ENCODE data around the gene CEP89. TPM values are rescaled to one million over a fixed set of nuclear protein-coding genes. Genes with fewer than 3 reads are reported as not detected.
A peak's percentile ranks its signal among the peaks of the same experiment; 100 is the strongest.
"Not testable (repeated sequence)": the region's sequence is repeated elsewhere in the genome, so short reads cannot be mapped to it uniquely, and the experiment has no call there.

CEP89 gene
- total and polyA plus RNA-seq, 7 experiments from 2014 or later: 7.4 to 22.4 (median 12.4) TPM

DNA sequence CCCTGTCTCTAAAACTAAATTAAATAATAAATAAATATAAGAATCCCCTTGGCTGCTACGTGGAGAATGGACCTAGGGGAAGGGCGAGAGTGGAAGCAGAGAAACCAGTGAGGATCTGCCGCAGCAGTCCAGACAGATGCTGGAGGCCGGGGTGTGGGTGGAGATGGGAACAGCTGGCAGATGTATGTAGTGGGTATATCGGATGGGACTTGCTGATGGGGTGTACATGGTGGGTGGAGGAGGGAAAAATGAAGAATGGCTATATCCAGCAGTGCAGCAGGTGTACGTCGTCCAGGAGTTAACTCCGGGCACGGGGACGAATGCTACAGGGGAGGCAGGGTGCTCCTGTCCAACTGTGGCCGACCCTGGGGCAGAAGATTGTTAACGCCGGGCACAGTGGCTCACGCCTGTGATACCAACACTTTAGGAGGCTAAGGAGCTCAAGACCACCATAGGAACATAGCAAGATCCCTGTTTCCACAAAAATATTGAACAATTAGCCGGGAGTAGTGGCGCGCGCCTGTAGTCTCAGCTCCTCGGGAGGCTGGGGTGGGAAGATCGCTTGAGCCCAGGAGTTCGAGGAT is 654 bp downstream of the CEP89 start:
- DNase-seq: no peak
- H3K27ac Mint-ChIP-seq: peak overlapping the region in 7 of 9 donors; percentile 17 to 97 (median 97)
- POLR2A ChIA-PET: interaction anchor here (0.9 to 3.0 kb wide), 5 partner anchors 110 to 390 kb away, joined by 3 to 13 read pairs (median 4); partner anchors contain the start of genes GPATCH1, NUDT19 and PDCD5

GRCh38 chr19:32969549-32969948 is 2.2 kb downstream of the CEP89 start:
- Mint-ChIP-seq H3K27ac (no peak overlapping the region), H3K36me3 (peaks cover 0 to 14% (median under 1%) of the 10 kb centered on the region in 5 donors), H3K4me1 (peaks cover 14 to 21% (median 15%) of the 10 kb centered on the region in 7 donors), H3K4me3 (peak overlapping the region in 2 of 10 donors; percentile 16 to 62), H3K9me3 (peaks cover 0 to 5% (median 0%) of the 10 kb centered on the region in 11 donors), H3K27me3 (no peaks in the 10 kb centered on the region)
- Histone ChIP-seq H3K27me3 (ENCODE audit: control insufficient read depth in 2 of 2, insufficient read depth in 2 of 2, low read length in 2 of 2) (no peaks in the 10 kb centered on the region), H3K4me1 (ENCODE audit: control insufficient read depth in 2 of 2, insufficient read depth in 2 of 2, low read length in 2 of 2) (peaks cover 0 to 5% of the 10 kb centered on the region in 2 donors), H3K36me3 (ENCODE audit: control insufficient read depth in 2 of 3, insufficient read depth in 3 of 3, low read length in 3 of 3) (peaks cover 0 to 3% (median 0%) of the 10 kb centered on the region in 3 experiments), H3K9me3 (ENCODE audit: control insufficient read depth in 2 of 3, low read length in 3 of 3) (no peaks in the 10 kb centered on the region), H3K4me3 (ENCODE audit: low read length) (no peak overlapping the region), H3K27ac (ENCODE audit: low read depth, low read length) (no peak overlapping the region)
- no peak for ATAC-seq
- no peak for DNase-seq
- ChIA-PET POLR2A (no interaction called here), CTCF (interaction anchor here (0.6 kb wide), 1 partner anchor 134 kb away, joined by 4 read pairs; no protein-coding TSS in a partner anchor)
- intact Hi-C loops (cut with micrococcal nuclease): no loop called here

More for the DNA sequence above, 654 bp downstream of the CEP89 start:
- H3K9me3 ChIP-seq (ENCODE audit: control insufficient read depth in 2 of 3, low read length in 3 of 3): no peaks in the 10 kb centered on the region
- intact Hi-C loops (cut with micrococcal nuclease): loop anchor here (1.0 to 10.0 kb wide), 5 partner anchors 176 to 564 kb away; partner anchors contain the start of genes PDCD5 (in 2 of the 2), CEBPG (in 1 of the 2) and DPY19L3 (in 1 of the 2)
- peaks cover 0 to 5% of the 10 kb centered on the region in 2 donors for H3K4me1 ChIP-seq (ENCODE audit: control insufficient read depth in 2 of 2, insufficient read depth in 2 of 2, low read length in 2 of 2)
- peaks cover 0 to 3% (median 0%) of the 10 kb centered on the region in 3 experiments for H3K36me3 ChIP-seq (ENCODE audit: control insufficient read depth in 2 of 3, insufficient read depth in 3 of 3, low read length in 3 of 3)
- Mint-ChIP-seq H3K4me1 (peaks cover 14 to 23% (median 18%) of the 10 kb centered on the region in 7 donors), H3K27me3 (no peaks in the 10 kb centered on the region), H3K9me3 (peaks cover 0 to 5% (median 0%) of the 10 kb centered on the region in 11 donors), H3K36me3 (peaks cover 0 to 13% (median 4%) of the 10 kb centered on the region in 5 donors), H3K4me3 (peak overlapping the region; percentile 96 to 100 (median 99))
- peak overlapping the region; percentile 78 for H3K4me3 ChIP-seq (ENCODE audit: low read length)
- CTCF ChIA-PET: interaction anchor here (0.6 kb wide), 1 partner anchor 16 kb away, joined by 3 read pairs; no protein-coding TSS in a partner anchor
- no peak for ATAC-seq
- H3K27ac ChIP-seq (ENCODE audit: low read depth, low read length): peak overlapping the region; percentile 70
- no peaks in the 10 kb centered on the region for H3K27me3 ChIP-seq (ENCODE audit: control insufficient read depth in 2 of 2, insufficient read depth in 2 of 2, low read length in 2 of 2)

GRCh38 chr19:32966750-32967149 is 5.0 kb downstream of the CEP89 start:
- no peak for DNase-seq
- H3K36me3 ChIP-seq (ENCODE audit: control insufficient read depth in 2 of 3, insufficient read depth in 3 of 3, low read length in 3 of 3): peaks cover 0 to 19% (median 0%) of the 10 kb centered on the region in 3 experiments
- ATAC-seq: no peak
- Mint-ChIP-seq H3K36me3 (peaks cover 5 to 39% (median 11%) of the 10 kb centered on the region in 5 donors), H3K4me3 (no peak overlapping the region), H3K4me1 (peaks cover 8 to 20% (median 11%) of the 10 kb centered on the region in 7 donors), H3K9me3 (peaks cover 0 to 3% (median 0%) of the 10 kb centered on the region in 11 donors), H3K27me3 (no peaks in the 10 kb centered on the region), H3K27ac (no peak overlapping the region)
- no peak overlapping the region for H3K4me3 ChIP-seq (ENCODE audit: low read length)
- H3K4me1 ChIP-seq (ENCODE audit: control insufficient read depth in 2 of 2, insufficient read depth in 2 of 2, low read length in 2 of 2): peaks cover 0 to 5% of the 10 kb centered on the region in 2 donors
- CTCF ChIA-PET: no interaction called here
- intact Hi-C loops (cut with micrococcal nuclease): no loop called here
- H3K27ac ChIP-seq (ENCODE audit: low read depth, low read length): no peak overlapping the region
- no peaks in the 10 kb centered on the region for H3K27me3 ChIP-seq (ENCODE audit: control insufficient read depth in 2 of 2, insufficient read depth in 2 of 2, low read length in 2 of 2)
- no peaks in the 10 kb centered on the region for H3K9me3 ChIP-seq (ENCODE audit: control insufficient read depth in 2 of 3, low read length in 3 of 3)
- POLR2A ChIA-PET: no interaction called here

DNA sequence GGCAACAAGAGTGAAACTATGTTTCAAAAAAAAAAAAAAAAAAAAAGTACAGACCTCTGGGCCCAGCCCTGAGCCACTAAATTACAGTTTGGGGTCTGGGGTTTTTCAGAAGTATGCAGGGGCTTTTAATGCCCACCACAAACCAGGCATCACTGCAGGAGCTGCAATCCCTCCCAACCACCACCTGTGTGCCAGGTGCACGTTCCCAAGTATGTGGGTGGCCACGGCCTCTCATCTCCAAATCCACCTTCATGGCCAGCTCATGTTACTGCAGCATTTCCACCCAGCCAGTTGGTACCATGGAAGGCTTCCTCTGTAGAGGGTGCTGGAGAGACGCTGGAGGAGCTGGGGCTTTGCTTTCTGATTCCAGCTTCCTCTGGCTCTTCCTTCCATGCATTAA is 26.5 kb downstream of the CEP89 start:
- H3K27ac ChIP-seq (ENCODE audit: low read depth, low read length): no peak overlapping the region
- Mint-ChIP-seq H3K4me3 (no peak overlapping the region), H3K27me3 (no peaks in the 10 kb centered on the region), H3K36me3 (peaks cover 10 to 74% (median 50%) of the 10 kb centered on the region in 5 donors), H3K4me1 (peaks cover 0 to 4% (median 0%) of the 10 kb centered on the region in 7 donors), H3K9me3 (peaks cover 0 to 6% (median 0%) of the 10 kb centered on the region in 11 donors), H3K27ac (no peak overlapping the region)
- no peaks in the 10 kb centered on the region for H3K27me3 ChIP-seq (ENCODE audit: control insufficient read depth in 2 of 2, insufficient read depth in 2 of 2, low read length in 2 of 2)
- ATAC-seq: no peak
- H3K36me3 ChIP-seq (ENCODE audit: control insufficient read depth in 2 of 3, insufficient read depth in 3 of 3, low read length in 3 of 3): peaks cover 0 to 53% (median 8%) of the 10 kb centered on the region in 3 experiments
- no peaks in the 10 kb centered on the region for H3K4me1 ChIP-seq (ENCODE audit: control insufficient read depth in 2 of 2, insufficient read depth in 2 of 2, low read length in 2 of 2)
- intact Hi-C loops (cut with micrococcal nuclease): no loop called here
- H3K4me3 ChIP-seq (ENCODE audit: low read length): no peak overlapping the region
- no peak for DNase-seq
- ChIA-PET POLR2A (interaction anchor here (0.7 kb wide), 1 partner anchor 11 kb away, joined by 3 read pairs; no protein-coding TSS in a partner anchor), CTCF (no interaction called here)
- H3K9me3 ChIP-seq (ENCODE audit: control insufficient read depth in 2 of 3, low read length in 3 of 3): no peaks in the 10 kb centered on the region

GRCh38 chr19:32941273-32941672 is 30.5 kb downstream of the CEP89 start:
- not testable (repeated sequence) for H3K27ac Mint-ChIP-seq

GRCh38 chr19:32936065-32936464 is 35.7 kb downstream of the CEP89 start:
- intact Hi-C loops (cut with micrococcal nuclease): no loop called here

More at GRCh38 chr19:32941273-32941672, 30.5 kb downstream of the CEP89 start:
- H3K27me3 ChIP-seq (ENCODE audit: control insufficient read depth in 2 of 2, insufficient read depth in 2 of 2, low read length in 2 of 2); H3K27ac ChIP-seq (ENCODE audit: low read depth, low read length); H3K4me1 ChIP-seq (ENCODE audit: control insufficient read depth in 2 of 2, insufficient read depth in 2 of 2, low read length in 2 of 2); H3K27me3 Mint-ChIP-seq; H3K9me3 Mint-ChIP-seq; H3K9me3 ChIP-seq (ENCODE audit: control insufficient read depth in 2 of 3, low read length in 3 of 3); POLR2A ChIA-PET; intact Hi-C loops (cut with micrococcal nuclease); H3K4me3 Mint-ChIP-seq; H3K4me1 Mint-ChIP-seq; H3K4me3 ChIP-seq (ENCODE audit: low read length); DNase-seq; ATAC-seq: not testable (repeated sequence)
- H3K36me3 Mint-ChIP-seq: peaks cover 5 to 54% (median 44%) of the 10 kb centered on the region in 5 donors
- H3K36me3 ChIP-seq (ENCODE audit: control insufficient read depth in 2 of 3, insufficient read depth in 3 of 3, low read length in 3 of 3): peaks cover 0 to 35% (median 5%) of the 10 kb centered on the region in 3 experiments
- CTCF ChIA-PET: interaction anchor here (0.6 kb wide), 1 partner anchor 20 kb away, joined by 3 read pairs; no protein-coding TSS in a partner anchor

More at GRCh38 chr19:32936065-32936464, 35.7 kb downstream of the CEP89 start:
- Histone ChIP-seq H3K4me1 (ENCODE audit: control insufficient read depth in 2 of 2, insufficient read depth in 2 of 2, low read length in 2 of 2) (no peaks in the 10 kb centered on the region), H3K9me3 (ENCODE audit: control insufficient read depth in 2 of 3, low read length in 3 of 3) (no peaks in the 10 kb centered on the region), H3K27ac (ENCODE audit: low read depth, low read length) (no peak overlapping the region), H3K4me3 (ENCODE audit: low read length) (no peak overlapping the region), H3K36me3 (ENCODE audit: control insufficient read depth in 2 of 3, insufficient read depth in 3 of 3, low read length in 3 of 3) (peaks cover 0 to 22% (median 0%) of the 10 kb centered on the region in 3 experiments), H3K27me3 (ENCODE audit: control insufficient read depth in 2 of 2, insufficient read depth in 2 of 2, low read length in 2 of 2) (no peaks in the 10 kb centered on the region)
- Mint-ChIP-seq H3K4me3 (no peak overlapping the region), H3K9me3 (no peaks in the 10 kb centered on the region), H3K27me3 (no peaks in the 10 kb centered on the region), H3K27ac (no peak overlapping the region), H3K4me1 (no peaks in the 10 kb centered on the region), H3K36me3 (peaks cover 8 to 44% (median 41%) of the 10 kb centered on the region in 5 donors)
- ATAC-seq (no peak), DNase-seq (no peak)
- CTCF ChIA-PET: no interaction called here
- POLR2A ChIA-PET: no interaction called here

Data from naive thymus-derived CD4-positive, alpha-beta T cell (primary cell).